GM12878 (cell line): ENCODE data around the gene TMC5. TPM values are rescaled to one million over a fixed set of nuclear protein-coding genes. Genes with fewer than 3 reads are reported as not detected.

Experiments
- ATAC-seq: fragments of 200-7000 bp; cut with Tn5 transposase; 3 replicates; pipeline ENCODE4 v1.9.1; 2020; ENCODE audit warnings: mild to moderate bottlenecking, moderate library complexity
- BruUV-seq: library from RNA; stranded (reverse); fragments of 400-500 nt; replicated peaks from 2 replicates; lab custom pipeline; 2021; lab: Mats Ljungman, UMichigan
- CTCF ChIA-PET: fragments of 300-600 bp; sonication (Branson Sonifier 250); formaldehyde crosslinking; extraction: SDS; loops from one replicate; lab custom pipeline; 2021; ENCODE audit warnings: inconsistent platforms; lab: Yijun Ruan, JAX
- POLR2A ChIA-PET: fragments of 350-600 bp; formaldehyde crosslinking; extraction: SDS; loops from one replicate; lab custom pipeline; 2021; ENCODE audit warnings: inconsistent platforms; lab: Charles Lee
- RAD21 ChIA-PET: fragments of 300-600 bp; sonication (Branson Sonifier 250); formaldehyde crosslinking; loops from one replicate; lab custom pipeline; 2023; ENCODE audit warnings: antibody characterized with exemption; ENCODE audit not compliant: unreplicated experiment; lab: Charles Lee
- SMC1A ChIA-PET: fragments of 300-600 bp; sonication (Branson Sonifier 250); formaldehyde crosslinking; loops from one replicate; lab custom pipeline; 2023; ENCODE audit not compliant: unreplicated experiment, uncharacterized antibody; lab: Charles Lee
- DNase-seq: peaks from one replicate; pipeline ENCODE4 v3.0.0-alpha.2; 2011; ENCODE audit warnings: low read depth, low spot score
- FAIRE-seq: peaks from 3 replicates; lab custom pipeline; 2011; peaks lifted over from hg19 to GRCh38; lab: Jason Lieb, UNC
- H2AFZ ChIP-seq: 2 replicates; pipeline ENCODE4 v1.6.0; 2011; ENCODE audit warnings: low read depth, low read length, control low read depth; ENCODE audit not compliant: control insufficient read depth
- H3K27ac ChIP-seq: 2 replicates; pipeline ENCODE4 v1.5.1; 2011; ENCODE audit warnings: control low read depth; ENCODE audit not compliant: control insufficient read depth, insufficient read depth
- H3K27me3 ChIP-seq, 2 experiments: replicated peaks in 1 of 2; 2 replicates each; pipeline versions ENCODE4 v1.6.0 to v1.6.1; 2011; ENCODE audit warnings: low read length in 1 of 2; ENCODE audit not compliant: control insufficient read depth in 2 of 2, insufficient read depth in 2 of 2
- H3K36me3 ChIP-seq, 2 experiments: 2 replicates each; pipeline ENCODE4 v1.5.1; 2011; ENCODE audit warnings: low read length in 1 of 2; ENCODE audit not compliant: control insufficient read depth in 2 of 2, insufficient read depth in 2 of 2
- H3K4me1 ChIP-seq: 2 replicates; pipeline ENCODE4 v1.6.1; 2011; ENCODE audit warnings: mild to moderate bottlenecking, low read length, moderate library complexity, mixed read lengths; ENCODE audit not compliant: control insufficient read depth, insufficient read depth
- H3K4me2 ChIP-seq: 2 replicates; pipeline ENCODE4 v1.6.0; 2011; ENCODE audit warnings: control low read depth; ENCODE audit not compliant: control insufficient read depth, insufficient read depth
- H3K4me3 ChIP-seq: fragments of 200-600 bp; sonication (generic); 2 replicates; pipeline ENCODE4 v1.5.1; 2016
- H3K79me2 ChIP-seq: 2 replicates; pipeline ENCODE4 v1.6.0; 2011; ENCODE audit warnings: low read length; ENCODE audit not compliant: control insufficient read depth, insufficient read depth
- H3K9ac ChIP-seq: 2 replicates; pipeline ENCODE4 v1.8.0; 2011; ENCODE audit warnings: low read length, control low read depth, mixed read lengths; ENCODE audit not compliant: control insufficient read depth, insufficient read depth
- H3K9me3 ChIP-seq: replicated peaks from 3 replicates; pipeline ENCODE4 v1.5.1; 2011; ENCODE audit warnings: mild to moderate bottlenecking, low read length; ENCODE audit not compliant: control insufficient read depth, insufficient read depth
- H4K20me1 ChIP-seq: 2 replicates; pipeline ENCODE4 v1.6.0; 2011; ENCODE audit not compliant: control insufficient read depth, insufficient read depth
- CBFB ChIP-seq: IDR thresholded peaks from 2 replicates; pipeline ENCODE4 v1.6.1; 2016; ENCODE audit warnings: antibody characterized with exemption, low read depth
- CBX3 ChIP-seq: fragments of 200-600 bp; sonication (generic); IDR thresholded peaks from 2 replicates; pipeline ENCODE4 v1.6.1; 2016; ENCODE audit warnings: low read depth, borderline replicate concordance
- FOXM1 ChIP-seq: IDR thresholded peaks from 2 replicates; pipeline ENCODE4 v1.6.1; 2012; ENCODE audit warnings: low read depth, mild to moderate bottlenecking, inconsistent platforms, low read length, moderate library complexity
- HDAC2 ChIP-seq: fragments of 200-600 bp; sonication (generic); IDR thresholded peaks from 2 replicates; pipeline ENCODE4 v1.6.1; 2017
- IKZF2 ChIP-seq, 2 experiments: fragments of 450-650 bp; IDR thresholded peaks; 2 replicates each; pipeline ENCODE4 v1.6.1; 2017; ENCODE audit warnings: mild to moderate bottlenecking in 2 of 2, moderate library complexity in 2 of 2
- PAX8 ChIP-seq: fragments of 450-650 bp; IDR thresholded peaks from 2 replicates; pipeline ENCODE4 v1.6.1; 2017; ENCODE audit warnings: mild to moderate bottlenecking, moderate library complexity
- RAD21 ChIP-seq: IDR thresholded peaks from 2 replicates; pipeline ENCODE4 v1.6.1; 2011; ENCODE audit warnings: mild to moderate bottlenecking, low read depth, low read length, moderate library complexity; ENCODE audit not compliant: insufficient read depth
- TCF3 ChIP-seq: IDR thresholded peaks from 2 replicates; pipeline ENCODE4 v1.6.1; 2012; ENCODE audit warnings: low read depth, mild to moderate bottlenecking, low read length, borderline replicate concordance; ENCODE audit not compliant: insufficient read depth
- YY1 ChIP-seq: IDR thresholded peaks from 2 replicates; pipeline ENCODE4 v1.6.1; 2011; ENCODE audit warnings: low read depth, mild to moderate bottlenecking, low read length
- WGBS: methylation state at CpG from one replicate; pipeline ENCODE4 v1.1.6; 2016; ENCODE audit warnings: low lambda C conversion rate; ENCODE audit not compliant: insufficient replicate concordance, insufficient coverage; ENCODE audit errors: missing lambda C conversion rate; 5-methylcytosine and 5-hydroxymethylcytosine counted together
- in situ Hi-C: fragments of 300-500 bp; cut with MboI; formaldehyde crosslinking; loops from 9 replicates; pipeline ENCODE4 v1.14.3; 2018; ENCODE audit warnings: mixed read lengths
- intact Hi-C: fragments of 100-400 bp; cut with micrococcal nuclease; formaldehyde crosslinking; loops from one replicate; pipeline ENCODE4 v1.14.2; 2022; ENCODE audit not compliant: unreplicated experiment
- polyA plus RNA-seq, 11 experiments: library from polyadenylated mRNA; depleted of rRNA in 4 of 11; unstranded in 6 of 11; stranded (reverse) in 5 of 11; fragments of >200 nt; fragmentation: Nextera tagmentation in 4 of 11; fragmentation: Illumina TruSeq in 1 of 11; extraction: Ambion mirVana in 4 of 11; extraction: Trizol in 1 of 11; gene quantifications; 1 replicate in 1 of 11; 2 replicates in 10 of 11; pipeline versions ENCODE4 v1.2.1 to v1.2.3, GENCODE V29; 2011 to 2016; ENCODE audit warnings: inconsistent platforms in 2 of 11, missing spikeins in 2 of 11, low read depth in 1 of 11
- total RNA-seq, 4 experiments: library from RNA; depleted of rRNA in 3 of 4; stranded (reverse); fragments of >200 nt in 3 of 4; fragmentation: Illumina TruSeq in 1 of 4; extraction: Trizol in 1 of 4; gene quantifications; 2 replicates each; pipeline versions ENCODE4 v1.2.1 to v1.2.3, GENCODE V29; 2013 to 2021
- TF ChIP-seq, protein P1 (sequence below): IDR thresholded peaks from 2 replicates; pipeline ENCODE4 v1.6.1; 2012; ENCODE audit warnings: mild to moderate bottlenecking, low read depth, low read length
- TF ChIP-seq, protein P2 (sequence below): IDR thresholded peaks from 2 replicates; pipeline ENCODE4 v1.6.1; 2012; ENCODE audit warnings: low read depth, low read length, improper control_type of control experiment
- TF ChIP-seq, protein P3 (sequence below): IDR thresholded peaks from 2 replicates; pipeline ENCODE4 v1.6.1; 2011; ENCODE audit warnings: borderline replicate concordance, low read depth, mild to moderate bottlenecking, moderate library complexity, low read length; ENCODE audit not compliant: insufficient read depth, poor library complexity, severe bottlenecking
- TF ChIP-seq, protein P4 (sequence below): fragments of 450-650 bp; IDR thresholded peaks from 2 replicates; pipeline ENCODE4 v1.6.1; 2017; ENCODE audit warnings: mild to moderate bottlenecking, moderate library complexity

The TMC5 gene
- total and polyA plus RNA-seq, 10 of the 15 experiments (the other 5 are each of a cell fraction or from before 2014, with no cell fraction given), result 0.01 to 0.10 (median 0.07) TPM; not detected in 5

DNA sequence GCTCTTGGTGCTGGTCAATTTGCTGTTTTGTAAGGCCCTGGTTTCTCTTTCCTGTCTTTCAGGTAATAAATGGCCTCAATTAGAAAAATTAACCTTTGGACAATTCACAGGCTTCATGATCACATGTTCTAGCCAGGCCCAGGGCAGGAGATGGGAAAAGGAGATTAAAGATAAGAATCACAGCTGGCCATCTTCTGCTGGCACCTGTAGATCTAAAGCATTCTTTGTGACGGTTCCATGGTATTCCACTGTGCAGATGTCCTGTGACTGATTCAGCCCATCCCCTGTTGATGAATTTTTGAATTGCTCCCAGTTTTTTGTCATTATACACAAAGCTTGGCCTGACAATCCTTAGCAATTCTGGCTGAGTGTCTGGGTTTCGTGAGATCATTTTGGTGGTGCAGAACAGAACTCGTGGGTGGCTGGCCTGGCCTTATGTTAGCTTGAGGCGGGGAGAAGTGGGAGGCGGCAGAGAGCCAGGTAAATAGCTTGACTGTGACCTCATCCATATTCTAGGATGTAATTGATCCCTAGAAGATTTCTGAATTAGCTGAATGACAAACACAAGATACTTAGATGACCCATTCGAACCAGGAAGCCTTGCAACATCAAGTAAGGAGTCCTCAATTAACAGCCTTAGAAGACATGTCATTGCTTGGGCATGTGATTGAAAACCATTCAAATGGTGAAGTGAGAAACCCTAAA is 14.1 kb downstream of the TMC5 start:
- Histone ChIP-seq H2AFZ (no peak overlapping the region), H3K4me2 (no peak overlapping the region), H3K27ac (no peak overlapping the region), H3K9ac (no peak overlapping the region), H3K9me3 (no peaks in the 10 kb centered on the region), H3K4me1 (0 out of 2 replicates have a peak, but pooled peaks cover 3% of the 10 kb centered on the region), H3K36me3 (no peaks in the 10 kb centered on the region), H3K79me2 (no peaks in the 10 kb centered on the region), H4K20me1 (no peaks in the 10 kb centered on the region), H3K27me3 (no peaks in the 10 kb centered on the region), H3K4me3 (no peak overlapping the region)
- DNase-seq, result no peak
- CTCF ChIA-PET, result interaction anchor here (0.7 kb wide), 1 partner anchor 1717 kb away, joined by 3 read pairs; no protein-coding TSS in a partner anchor
- FAIRE-seq, result no peak
- SMC1A ChIA-PET, result interaction anchor here (0.7 to 1.2 kb wide), 2 partner anchors 15 to 26 kb away, joined by 3 to 4 read pairs; no protein-coding TSS in a partner anchor
- RAD21 ChIA-PET, result no interaction called here
- BruUV-seq, result no TSS peak
- no peak for ATAC-seq
- POLR2A ChIA-PET, result no interaction called here
- WGBS, result 43% methylated on average over 6 of the region's 6 CpGs
- intact Hi-C loops, result no loop called here
- in situ Hi-C loops, result no loop called here
- TF ChIP-seq, protein P1, sequence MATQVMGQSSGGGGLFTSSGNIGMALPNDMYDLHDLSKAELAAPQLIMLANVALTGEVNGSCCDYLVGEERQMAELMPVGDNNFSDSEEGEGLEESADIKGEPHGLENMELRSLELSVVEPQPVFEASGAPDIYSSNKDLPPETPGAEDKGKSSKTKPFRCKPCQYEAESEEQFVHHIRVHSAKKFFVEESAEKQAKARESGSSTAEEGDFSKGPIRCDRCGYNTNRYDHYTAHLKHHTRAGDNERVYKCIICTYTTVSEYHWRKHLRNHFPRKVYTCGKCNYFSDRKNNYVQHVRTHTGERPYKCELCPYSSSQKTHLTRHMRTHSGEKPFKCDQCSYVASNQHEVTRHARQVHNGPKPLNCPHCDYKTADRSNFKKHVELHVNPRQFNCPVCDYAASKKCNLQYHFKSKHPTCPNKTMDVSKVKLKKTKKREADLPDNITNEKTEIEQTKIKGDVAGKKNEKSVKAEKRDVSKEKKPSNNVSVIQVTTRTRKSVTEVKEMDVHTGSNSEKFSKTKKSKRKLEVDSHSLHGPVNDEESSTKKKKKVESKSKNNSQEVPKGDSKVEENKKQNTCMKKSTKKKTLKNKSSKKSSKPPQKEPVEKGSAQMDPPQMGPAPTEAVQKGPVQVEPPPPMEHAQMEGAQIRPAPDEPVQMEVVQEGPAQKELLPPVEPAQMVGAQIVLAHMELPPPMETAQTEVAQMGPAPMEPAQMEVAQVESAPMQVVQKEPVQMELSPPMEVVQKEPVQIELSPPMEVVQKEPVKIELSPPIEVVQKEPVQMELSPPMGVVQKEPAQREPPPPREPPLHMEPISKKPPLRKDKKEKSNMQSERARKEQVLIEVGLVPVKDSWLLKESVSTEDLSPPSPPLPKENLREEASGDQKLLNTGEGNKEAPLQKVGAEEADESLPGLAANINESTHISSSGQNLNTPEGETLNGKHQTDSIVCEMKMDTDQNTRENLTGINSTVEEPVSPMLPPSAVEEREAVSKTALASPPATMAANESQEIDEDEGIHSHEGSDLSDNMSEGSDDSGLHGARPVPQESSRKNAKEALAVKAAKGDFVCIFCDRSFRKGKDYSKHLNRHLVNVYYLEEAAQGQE, result no peak
- TF ChIP-seq, protein P2, sequence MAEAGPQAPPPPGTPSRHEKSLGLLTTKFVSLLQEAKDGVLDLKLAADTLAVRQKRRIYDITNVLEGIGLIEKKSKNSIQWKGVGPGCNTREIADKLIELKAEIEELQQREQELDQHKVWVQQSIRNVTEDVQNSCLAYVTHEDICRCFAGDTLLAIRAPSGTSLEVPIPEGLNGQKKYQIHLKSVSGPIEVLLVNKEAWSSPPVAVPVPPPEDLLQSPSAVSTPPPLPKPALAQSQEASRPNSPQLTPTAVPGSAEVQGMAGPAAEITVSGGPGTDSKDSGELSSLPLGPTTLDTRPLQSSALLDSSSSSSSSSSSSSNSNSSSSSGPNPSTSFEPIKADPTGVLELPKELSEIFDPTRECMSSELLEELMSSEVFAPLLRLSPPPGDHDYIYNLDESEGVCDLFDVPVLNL, result no peak
- no peak for TF ChIP-seq CBX3
- no peak for TF ChIP-seq TCF3
- TF ChIP-seq HDAC2, result no peak
- TF ChIP-seq CBFB, result no peak
- TF ChIP-seq FOXM1, result no peak
- TF ChIP-seq IKZF2 (IDR thresholded peaks at IDR 0.05), result no peak
- TF ChIP-seq RAD21, result no peak
- TF ChIP-seq, protein P3, sequence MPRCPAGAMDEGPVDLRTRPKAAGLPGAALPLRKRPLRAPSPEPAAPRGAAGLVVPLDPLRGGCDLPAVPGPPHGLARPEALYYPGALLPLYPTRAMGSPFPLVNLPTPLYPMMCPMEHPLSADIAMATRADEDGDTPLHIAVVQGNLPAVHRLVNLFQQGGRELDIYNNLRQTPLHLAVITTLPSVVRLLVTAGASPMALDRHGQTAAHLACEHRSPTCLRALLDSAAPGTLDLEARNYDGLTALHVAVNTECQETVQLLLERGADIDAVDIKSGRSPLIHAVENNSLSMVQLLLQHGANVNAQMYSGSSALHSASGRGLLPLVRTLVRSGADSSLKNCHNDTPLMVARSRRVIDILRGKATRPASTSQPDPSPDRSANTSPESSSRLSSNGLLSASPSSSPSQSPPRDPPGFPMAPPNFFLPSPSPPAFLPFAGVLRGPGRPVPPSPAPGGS, result no peak
- TF ChIP-seq PAX8, result no peak
- TF ChIP-seq, protein P4, sequence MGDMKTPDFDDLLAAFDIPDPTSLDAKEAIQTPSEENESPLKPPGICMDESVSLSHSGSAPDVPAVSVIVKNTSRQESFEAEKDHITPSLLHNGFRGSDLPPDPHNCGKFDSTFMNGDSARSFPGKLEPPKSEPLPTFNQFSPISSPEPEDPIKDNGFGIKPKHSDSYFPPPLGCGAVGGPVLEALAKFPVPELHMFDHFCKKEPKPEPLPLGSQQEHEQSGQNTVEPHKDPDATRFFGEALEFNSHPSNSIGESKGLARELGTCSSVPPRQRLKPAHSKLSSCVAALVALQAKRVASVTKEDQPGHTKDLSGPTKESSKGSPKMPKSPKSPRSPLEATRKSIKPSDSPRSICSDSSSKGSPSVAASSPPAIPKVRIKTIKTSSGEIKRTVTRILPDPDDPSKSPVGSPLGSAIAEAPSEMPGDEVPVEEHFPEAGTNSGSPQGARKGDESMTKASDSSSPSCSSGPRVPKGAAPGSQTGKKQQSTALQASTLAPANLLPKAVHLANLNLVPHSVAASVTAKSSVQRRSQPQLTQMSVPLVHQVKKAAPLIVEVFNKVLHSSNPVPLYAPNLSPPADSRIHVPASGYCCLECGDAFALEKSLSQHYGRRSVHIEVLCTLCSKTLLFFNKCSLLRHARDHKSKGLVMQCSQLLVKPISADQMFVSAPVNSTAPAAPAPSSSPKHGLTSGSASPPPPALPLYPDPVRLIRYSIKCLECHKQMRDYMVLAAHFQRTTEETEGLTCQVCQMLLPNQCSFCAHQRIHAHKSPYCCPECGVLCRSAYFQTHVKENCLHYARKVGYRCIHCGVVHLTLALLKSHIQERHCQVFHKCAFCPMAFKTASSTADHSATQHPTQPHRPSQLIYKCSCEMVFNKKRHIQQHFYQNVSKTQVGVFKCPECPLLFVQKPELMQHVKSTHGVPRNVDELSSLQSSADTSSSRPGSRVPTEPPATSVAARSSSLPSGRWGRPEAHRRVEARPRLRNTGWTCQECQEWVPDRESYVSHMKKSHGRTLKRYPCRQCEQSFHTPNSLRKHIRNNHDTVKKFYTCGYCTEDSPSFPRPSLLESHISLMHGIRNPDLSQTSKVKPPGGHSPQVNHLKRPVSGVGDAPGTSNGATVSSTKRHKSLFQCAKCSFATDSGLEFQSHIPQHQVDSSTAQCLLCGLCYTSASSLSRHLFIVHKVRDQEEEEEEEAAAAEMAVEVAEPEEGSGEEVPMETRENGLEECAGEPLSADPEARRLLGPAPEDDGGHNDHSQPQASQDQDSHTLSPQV, result no peak
- TF ChIP-seq YY1, result no peak
